Fibroblast of villous mesenchyme (primary cell): ENCODE data around the gene NKX6-2. TPM values are rescaled to one million over a fixed set of nuclear protein-coding genes. Genes with fewer than 3 reads are reported as not detected.
"Not testable (repeated sequence)": the region's sequence is repeated elsewhere in the genome, so short reads cannot be mapped to it uniquely, and the experiment has no call there.

ENCODE experiments used
- DNase-seq: peaks from one replicate; pipeline ENCODE4 v3.0.0-alpha.2; 2010; ENCODE audit warnings: low read depth
- H3K4me3 ChIP-seq: 2 replicates; pipeline ENCODE4 v1.5.1; 2011; ENCODE audit warnings: low read depth, mild to moderate bottlenecking, low read length
- CTCF ChIP-seq: IDR thresholded peaks from 2 replicates; pipeline ENCODE4 v1.5.1; 2012; ENCODE audit warnings: low read depth, mild to moderate bottlenecking, low read length; ENCODE audit not compliant: insufficient read depth
- total RNA-seq: library from RNA; depleted of rRNA; stranded (reverse); fragments of >200 nt; gene quantifications from 2 replicates; pipeline ENCODE4 v1.2.3, GENCODE V29; 2012

NKX6-2 gene
- total RNA-seq, 1 donor = not detected

DNA sequence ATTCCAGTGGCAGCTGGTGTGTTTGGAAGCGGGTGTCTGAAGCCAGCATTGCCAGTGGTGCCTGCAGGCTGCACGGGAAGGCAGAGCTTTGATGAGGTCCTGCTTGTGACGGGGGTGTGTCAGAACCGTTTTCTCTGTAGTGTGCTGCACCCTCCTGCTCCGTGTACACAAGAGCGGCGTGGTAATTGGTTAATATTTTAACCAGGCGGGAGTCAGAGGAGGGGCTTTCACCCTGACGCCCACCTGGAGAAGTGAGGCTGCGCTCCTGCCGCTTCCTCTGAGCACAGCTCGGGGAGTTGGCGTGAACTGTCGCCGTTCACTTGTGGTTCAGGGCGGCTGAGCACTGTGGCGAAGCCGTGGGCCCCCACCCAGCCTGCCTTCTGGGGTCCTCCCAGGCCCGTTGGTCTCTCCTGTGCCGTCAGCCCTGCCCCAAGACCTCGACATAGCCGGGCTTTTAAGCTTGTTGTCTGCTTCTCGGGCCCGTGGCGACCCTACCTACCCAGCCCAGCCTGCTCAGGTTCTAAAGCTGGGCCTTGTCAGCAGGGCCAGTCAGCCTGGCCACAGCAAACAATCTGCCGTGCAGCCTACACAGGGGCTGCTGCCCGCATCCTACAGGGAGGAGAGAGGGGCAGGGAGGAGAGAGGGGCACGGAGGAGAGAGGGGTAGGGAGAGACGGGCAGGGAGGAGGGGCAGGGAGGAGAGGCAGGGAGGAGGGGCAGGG lies 11.6 kb downstream of the NKX6-2 start:
- no peak overlapping the region for H3K4me3 ChIP-seq
- no peak for TF ChIP-seq CTCF
- no peak for DNase-seq

DNA sequence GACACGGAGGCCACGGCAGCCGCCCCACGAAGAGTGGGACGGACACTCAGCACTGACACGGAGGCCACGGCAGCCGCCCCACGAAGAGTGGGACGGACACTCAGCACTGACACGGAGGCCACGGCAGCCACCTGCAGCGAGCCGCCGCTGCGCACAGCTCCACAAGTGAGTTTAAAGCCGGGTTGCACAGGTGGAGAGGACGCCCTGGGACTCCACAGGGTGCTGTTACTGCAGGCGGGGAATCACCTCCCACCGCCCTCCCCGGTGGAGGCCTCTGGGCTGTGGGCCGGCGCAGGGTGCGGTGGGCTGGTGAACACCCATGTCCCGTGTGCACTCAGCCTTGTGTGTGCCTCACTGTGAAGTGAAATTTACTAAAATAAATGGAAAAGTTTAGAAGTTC lies 13.1 kb downstream of the NKX6-2 start:
- H3K4me3 ChIP-seq, DNase-seq: not testable (repeated sequence)

DNA sequence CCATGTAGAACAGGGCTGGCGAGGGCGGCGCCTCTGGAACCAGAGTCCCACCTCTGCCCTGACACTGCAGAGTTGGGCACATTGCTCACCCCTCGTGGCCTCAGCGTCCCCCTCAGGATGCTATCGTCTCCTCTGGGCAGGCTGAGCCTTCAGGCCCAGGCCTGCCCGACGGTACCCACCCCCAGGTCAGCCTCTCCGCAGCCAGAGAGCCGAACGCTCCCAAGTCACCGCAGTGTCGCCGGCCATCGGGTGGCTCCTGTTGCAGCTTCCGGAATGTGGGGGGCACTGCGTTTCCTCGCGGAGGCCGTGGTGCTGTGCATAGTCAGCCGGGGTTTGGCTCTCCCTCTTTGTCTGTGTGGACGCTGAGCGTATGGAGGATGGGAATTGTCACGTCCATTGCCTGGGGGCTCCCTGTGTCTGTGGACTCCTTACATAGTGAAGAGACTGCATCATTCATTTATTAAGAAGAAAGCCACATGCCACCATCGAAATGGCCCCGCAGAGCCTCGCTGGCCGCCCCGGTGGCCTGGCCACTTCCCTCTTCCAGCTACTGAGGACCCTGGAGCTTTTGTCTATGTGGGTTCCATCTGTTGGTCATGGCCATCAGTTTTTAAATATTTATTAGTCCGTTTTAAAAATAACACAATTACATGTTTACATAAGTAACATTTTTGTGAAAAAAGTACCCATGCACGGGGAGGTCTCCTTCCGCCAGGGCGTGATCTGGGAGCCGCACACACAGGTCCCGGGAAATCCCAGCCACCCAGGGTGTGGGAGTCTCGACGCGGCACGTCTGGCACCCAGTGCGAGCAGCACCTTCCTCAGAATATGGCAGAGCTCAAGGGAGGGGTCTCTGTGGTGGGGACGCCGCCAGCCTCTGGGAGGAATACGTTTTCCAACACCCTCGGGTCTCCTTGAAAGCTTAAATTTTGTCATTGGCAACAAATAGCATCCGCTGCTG lies 15.6 kb downstream of the NKX6-2 start:
- DNase-seq = no peak
- H3K4me3 ChIP-seq = no peak overlapping the region
- no peak for TF ChIP-seq CTCF

DNA sequence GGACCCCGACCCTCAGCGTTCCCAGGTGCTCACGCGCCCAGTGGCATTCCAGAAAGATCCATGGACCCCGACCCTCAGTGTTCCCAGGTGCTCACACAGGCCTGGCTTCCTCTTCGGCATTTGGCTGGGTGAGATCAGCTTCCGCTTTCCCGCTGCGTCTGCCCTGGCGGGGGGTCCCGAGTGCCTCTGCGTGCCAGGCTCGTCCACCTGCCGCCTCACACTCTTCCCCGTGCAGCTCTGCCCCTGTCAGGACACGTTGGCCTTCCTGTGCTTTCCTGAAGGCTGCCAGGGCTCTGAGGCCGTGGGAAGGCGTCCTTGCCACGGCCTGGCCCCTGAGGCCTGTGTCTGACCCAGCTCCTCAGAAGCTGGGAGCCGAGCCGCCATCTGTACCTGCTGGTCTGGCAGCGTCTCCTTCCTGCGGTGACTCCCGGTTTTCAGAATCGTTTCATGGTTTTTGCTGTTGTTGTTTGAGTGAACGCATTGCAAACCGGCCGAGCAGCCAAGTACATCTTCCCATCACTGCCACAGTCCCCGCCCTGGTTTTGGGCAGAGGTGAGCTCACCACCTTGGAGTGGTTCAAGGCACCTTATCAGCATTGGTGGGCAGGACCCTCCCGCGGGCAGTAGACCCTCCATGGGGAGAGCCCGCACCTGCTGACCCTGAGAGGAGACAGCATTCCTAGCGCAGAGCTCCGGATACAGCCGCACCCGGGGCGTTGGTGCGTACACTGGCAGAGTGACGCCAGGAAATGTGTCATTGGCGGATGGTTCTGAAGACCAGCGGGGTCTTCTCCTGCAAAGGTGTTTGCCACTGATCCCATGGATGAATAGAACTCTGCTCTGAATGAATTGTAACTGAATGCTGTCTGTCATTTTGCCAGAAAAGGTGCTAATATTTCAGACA lies 17.4 kb downstream of the NKX6-2 start:
- no peak overlapping the region for H3K4me3 ChIP-seq
- no peak for DNase-seq
- TF ChIP-seq CTCF = no peak

GRCh38 chr10:132766291-132766690 lies 19.7 kb downstream of the NKX6-2 start:
- no peak overlapping the region for H3K4me3 ChIP-seq
- TF ChIP-seq CTCF = no peak
- DNase-seq = no peak

DNA sequence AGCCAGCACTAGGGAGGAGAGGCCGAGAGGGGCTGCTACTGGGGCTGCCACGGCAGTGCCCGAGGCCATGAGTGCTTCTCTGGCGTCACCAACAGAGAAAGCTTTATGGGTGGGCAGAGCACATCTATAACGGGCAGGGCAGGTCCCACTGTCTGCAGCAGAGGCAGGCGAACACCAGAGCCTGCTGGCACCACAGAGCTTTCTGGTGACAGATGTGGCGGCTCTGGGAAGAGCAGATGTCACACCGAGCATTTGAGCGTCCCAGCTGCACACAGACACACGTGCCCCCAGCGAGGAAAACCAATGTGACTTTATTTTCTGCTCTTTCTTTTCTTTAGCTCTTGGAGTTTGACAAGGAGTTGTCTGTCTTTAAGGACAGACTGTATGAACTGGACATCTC lies 20.5 kb downstream of the NKX6-2 start:
- DNase-seq = no peak
- H3K4me3 ChIP-seq = no peak overlapping the region
- TF ChIP-seq CTCF = no peak

DNA sequence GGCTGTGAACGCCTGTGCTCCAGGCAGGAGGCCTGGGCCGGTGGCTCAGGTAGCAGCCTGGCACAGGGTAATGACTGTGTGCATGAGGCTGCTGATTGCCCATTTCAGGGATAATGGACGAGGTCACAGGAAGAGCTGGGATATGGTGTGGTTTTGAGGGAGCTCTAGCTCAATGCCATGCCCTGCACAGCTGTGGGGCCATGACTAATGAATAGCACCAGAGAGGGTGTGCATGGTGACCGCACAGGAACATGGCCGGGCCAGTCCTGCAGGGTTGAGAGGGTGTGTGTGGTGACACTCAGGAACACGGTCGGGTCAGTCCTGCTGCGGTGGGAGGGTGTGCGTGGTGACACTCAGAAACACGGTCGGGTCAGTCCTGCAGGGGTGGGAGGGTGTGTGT lies 21.8 kb downstream of the NKX6-2 start:
- TF ChIP-seq CTCF = no peak
- DNase-seq = no peak
- H3K4me3 ChIP-seq = no peak overlapping the region
